ENCODE results near the gene PANX1.

- TF ChIP-seq CTCF (IDR thresholded peaks at IDR 0.05; ENCODE audit: low read length) (no peak), EZH2 (IDR thresholded peaks at IDR 0.05; ENCODE audit: borderline replicate concordance, low read length) (no peak)
These were observed 14.0 kb downstream of the PANX1 start for GRCh38 chr11:94142308-94143281.

Measured in OCI-LY1 (cell line).